ENCODE data around the gene AKAP7. TPM values are rescaled to one million over a fixed set of nuclear protein-coding genes. Genes with fewer than 3 reads are reported as not detected.
"Not testable (repeated sequence)": the region's sequence is repeated elsewhere in the genome, so short reads cannot be mapped to it uniquely, and the experiment has no call there.

Gene AKAP7
- total RNA-seq, 1 donor from 2014 or later: 56.3 TPM

GRCh38 chr6:131251590-131252199 is 116.4 kb downstream of the AKAP7 start:
- DNase-seq (ENCODE audit: low spot score): no peak

GRCh38 chr6:131255434-131255833 is 120.2 kb downstream of the AKAP7 start:
- DNase-seq (ENCODE audit: low spot score): no peak

- DNase-seq (ENCODE audit: low spot score): no peak
These were observed 120.6 kb downstream of the AKAP7 start for GRCh38 chr6:131255911-131256310.

GRCh38 chr6:131257104-131257503 is 121.8 kb downstream of the AKAP7 start:
- no peak for DNase-seq (ENCODE audit: low spot score)

GRCh38 chr6:131258010-131258652 is 122.9 kb downstream of the AKAP7 start:
- DNase-seq (ENCODE audit: low spot score): no peak

GRCh38 chr6:131258816-131259476 is 123.7 kb downstream of the AKAP7 start:
- peak; percentile 21 for DNase-seq (ENCODE audit: low spot score)

- not testable (repeated sequence) for DNase-seq (ENCODE audit: low spot score)
These were observed 125.7 kb downstream of the AKAP7 start for GRCh38 chr6:131260960-131261359.

GRCh38 chr6:131262060-131262459 is 126.8 kb downstream of the AKAP7 start:
- no peak for DNase-seq (ENCODE audit: low spot score)

- no peak for DNase-seq (ENCODE audit: low spot score)
These were observed 130.7 kb downstream of the AKAP7 start for GRCh38 chr6:131265939-131266338.

GRCh38 chr6:131268303-131268702 is 133.0 kb downstream of the AKAP7 start:
- no peak for DNase-seq (ENCODE audit: low spot score)

GRCh38 chr6:131269565-131270391 is 134.5 kb downstream of the AKAP7 start:
- DNase-seq (ENCODE audit: low spot score): no peak

GRCh38 chr6:131270534-131270933 is 135.3 kb downstream of the AKAP7 start:
- no peak for DNase-seq (ENCODE audit: low spot score)

GRCh38 chr6:131275273-131275672 is 140.0 kb downstream of the AKAP7 start:
- DNase-seq (ENCODE audit: low spot score): no peak

- no peak for DNase-seq (ENCODE audit: low spot score)
These were observed 142.3 kb downstream of the AKAP7 start for GRCh38 chr6:131277591-131277990.

- peak; percentile 68 for DNase-seq (ENCODE audit: low spot score)
These were observed 146.4 kb downstream of the AKAP7 start for GRCh38 chr6:131281471-131282270.

- no peak for DNase-seq (ENCODE audit: low spot score)
These were observed 147.1 kb downstream of the AKAP7 start for GRCh38 chr6:131282365-131282764.

GRCh38 chr6:131283466-131284175 is 148.4 kb downstream of the AKAP7 start:
- DNase-seq (ENCODE audit: low spot score): no peak

- no peak for DNase-seq (ENCODE audit: low spot score)
These were observed 150.3 kb downstream of the AKAP7 start for GRCh38 chr6:131285548-131285947.

- no peak for DNase-seq (ENCODE audit: low spot score)
These were observed 151.3 kb downstream of the AKAP7 start for GRCh38 chr6:131286469-131287040.

- DNase-seq (ENCODE audit: low spot score): no peak
These were observed 152.9 kb downstream of the AKAP7 start for GRCh38 chr6:131288214-131288613.

All from mucosa of gallbladder (tissue), 1 donor.